ENCODE measurements around the gene HES4. TPM values are rescaled to one million over a fixed set of nuclear protein-coding genes. Genes with fewer than 3 reads are reported as not detected.
A peak's percentile ranks its signal among the peaks of the same experiment; 100 is the strongest.
"Not testable (repeated sequence)": the region's sequence is repeated elsewhere in the genome, so short reads cannot be mapped to it uniquely, and the experiment has no call there.

HES4 gene
- total RNA-seq, 2 experiments from 2014 or later = 1.7 to 2.0 TPM

DNA sequence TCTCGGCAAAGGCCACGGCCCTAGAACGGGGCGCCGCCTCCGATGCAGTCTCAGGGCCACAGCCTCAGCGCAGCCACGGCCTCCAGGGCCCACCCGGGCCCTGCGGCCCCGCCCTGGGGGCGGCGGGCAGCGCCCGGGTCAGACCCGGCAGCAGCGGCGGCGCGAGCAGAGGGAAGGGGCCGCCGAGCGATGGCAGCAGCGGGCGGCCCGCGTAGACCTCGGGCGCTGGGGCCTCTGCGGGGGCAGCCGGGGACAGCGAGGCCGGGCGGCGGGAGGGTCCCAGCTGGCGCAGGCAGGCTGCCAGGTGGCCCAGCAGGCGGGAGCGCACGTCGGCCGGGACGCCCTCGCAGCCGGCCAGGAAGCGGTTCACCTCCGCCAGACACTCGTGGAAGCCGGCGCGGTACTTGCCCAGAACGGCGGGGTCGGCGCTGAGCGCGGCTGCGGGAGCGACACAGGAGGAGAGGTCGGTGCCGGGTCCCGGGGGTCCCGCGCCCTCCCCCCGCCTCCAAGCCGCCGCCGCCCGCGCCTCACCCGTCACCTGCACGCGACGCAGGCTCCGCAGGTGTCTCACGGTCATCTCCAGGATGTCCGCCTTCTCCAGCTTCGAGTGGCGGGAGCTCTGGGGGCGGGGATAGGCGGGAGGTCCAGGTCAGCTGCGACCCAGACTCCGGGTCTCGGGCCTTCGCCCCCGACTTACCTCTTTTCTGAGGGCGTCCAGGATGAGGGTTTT is 737 bp downstream of the HES4 start:
- H3K4me1 Mint-ChIP-seq (ENCODE audit: low read depth) = peaks cover 7% of the 10 kb centered on the region
- no peaks in the 10 kb centered on the region for H3K36me3 Mint-ChIP-seq
- no peak for DNase-seq
- intact Hi-C loops (cut with micrococcal nuclease) = no loop called here
- H3K27ac Mint-ChIP-seq = no peak overlapping the region
- peaks cover 33% of the 10 kb centered on the region for H3K27me3 Mint-ChIP-seq
- ChIA-PET CTCF (interaction anchor here (1.0 kb wide), 1 partner anchor 15 kb away, joined by 4 read pairs; no protein-coding TSS in a partner anchor), POLR2A (no interaction called here)
- H3K4me3 Mint-ChIP-seq = no peak overlapping the region
- no peaks in the 10 kb centered on the region for H3K9me3 Mint-ChIP-seq

GRCh38 chr1:998745-998994 is 1.2 kb downstream of the HES4 start:
- Mint-ChIP-seq H3K27me3 (peaks cover 33% of the 10 kb centered on the region), H3K9me3 (no peaks in the 10 kb centered on the region), H3K36me3 (no peaks in the 10 kb centered on the region), H3K4me3 (no peak overlapping the region), H3K4me1 (ENCODE audit: low read depth) (peaks cover 7% of the 10 kb centered on the region), H3K27ac (no peak overlapping the region)
- ChIA-PET POLR2A (no interaction called here), CTCF (interaction anchor here (0.7 kb wide), 1 partner anchor 140 kb away, joined by 3 read pairs; no protein-coding TSS in a partner anchor)
- DNase-seq = no peak
- intact Hi-C loops (cut with micrococcal nuclease) = no loop called here

GRCh38 chr1:997993-998744 is 1.7 kb downstream of the HES4 start:
- POLR2A ChIA-PET = no interaction called here
- no peaks in the 10 kb centered on the region for H3K36me3 Mint-ChIP-seq
- no peaks in the 10 kb centered on the region for H3K9me3 Mint-ChIP-seq
- intact Hi-C loops (cut with micrococcal nuclease) = no loop called here
- peaks cover 7% of the 10 kb centered on the region for H3K4me1 Mint-ChIP-seq (ENCODE audit: low read depth)
- peaks cover 29% of the 10 kb centered on the region for H3K27me3 Mint-ChIP-seq
- no peak overlapping the region for H3K27ac Mint-ChIP-seq
- no peak overlapping the region for H3K4me3 Mint-ChIP-seq
- CTCF ChIA-PET = interaction anchor here (0.6 to 2.1 kb wide), 4 partner anchors 14 to 279 kb away, joined by 3 to 10 read pairs (median 4); no protein-coding TSS in a partner anchor
- no peak for DNase-seq

DNA sequence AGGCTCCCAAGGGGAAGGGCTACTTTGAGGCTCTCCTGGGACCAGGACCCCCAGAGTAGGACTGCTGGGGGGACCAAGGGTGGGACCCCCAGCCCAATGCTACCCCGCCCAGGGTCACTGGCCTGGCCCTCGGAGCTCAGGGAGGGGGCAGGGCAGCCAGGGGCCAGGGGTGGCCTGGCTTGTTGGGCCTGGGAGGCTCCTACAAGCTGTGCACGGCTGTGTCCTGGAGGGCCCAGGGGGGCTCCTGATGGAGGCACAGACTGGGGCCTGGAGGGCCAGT is 2.2 kb downstream of the HES4 start:
- peaks cover 27% of the 10 kb centered on the region for H3K27me3 Mint-ChIP-seq
- no peak overlapping the region for H3K4me3 Mint-ChIP-seq
- no peaks in the 10 kb centered on the region for H3K36me3 Mint-ChIP-seq
- ChIA-PET POLR2A (no interaction called here), CTCF (interaction anchor here (0.6 to 2.1 kb wide), 4 partner anchors 13 to 279 kb away, joined by 3 to 10 read pairs (median 6); no protein-coding TSS in a partner anchor)
- DNase-seq = no peak
- H3K9me3 Mint-ChIP-seq = peaks cover 3% of the 10 kb centered on the region
- intact Hi-C loops (cut with micrococcal nuclease) = no loop called here
- no peak overlapping the region for H3K27ac Mint-ChIP-seq
- peaks cover 11% of the 10 kb centered on the region for H3K4me1 Mint-ChIP-seq (ENCODE audit: low read depth)

DNA sequence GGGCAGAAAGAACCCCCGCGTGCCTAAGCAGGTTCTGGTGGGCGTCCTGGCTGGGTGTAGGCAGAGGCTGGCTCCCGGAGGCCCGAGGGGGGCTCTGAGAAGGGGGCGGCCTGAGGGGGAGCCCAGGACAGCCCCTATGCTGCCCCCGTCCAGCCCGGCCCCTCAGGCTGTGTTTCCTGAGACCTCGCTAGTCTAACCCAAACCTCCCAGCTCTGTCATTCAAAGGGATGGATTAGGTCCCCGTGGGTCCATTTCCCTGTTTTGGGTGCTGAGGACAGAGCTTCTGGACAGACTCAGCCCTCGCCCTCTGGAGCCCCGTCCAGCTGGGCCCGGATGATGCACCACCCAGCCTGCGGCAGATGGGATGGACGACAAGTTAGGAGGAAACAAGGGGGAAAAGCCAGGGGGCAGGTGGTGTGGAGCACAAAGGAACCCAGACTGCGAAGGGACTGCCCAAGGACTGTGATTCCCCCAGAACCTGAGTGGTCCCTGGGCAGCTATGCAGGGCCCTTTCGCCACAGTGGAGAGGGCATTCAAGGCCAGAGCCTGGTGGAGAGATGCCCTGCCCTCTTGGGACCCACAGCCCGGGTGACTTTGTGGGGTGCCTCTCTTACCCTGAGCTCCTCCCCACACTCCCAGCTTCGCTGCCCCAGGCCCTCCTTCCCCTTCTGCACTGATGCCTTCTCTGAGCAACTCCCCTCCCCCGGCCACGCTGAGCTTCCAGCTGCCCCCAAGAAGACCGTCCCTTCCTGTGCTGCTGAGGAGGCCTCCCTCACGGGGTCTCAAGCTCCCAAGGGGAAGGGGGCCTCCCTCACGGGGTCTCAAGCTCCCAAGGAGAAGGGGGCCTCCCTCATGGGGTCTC is 2.8 kb downstream of the HES4 start:
- CTCF ChIA-PET = interaction anchor here (1.1 to 2.1 kb wide), 3 partner anchors 13 to 22 kb away, joined by 4 to 10 read pairs (median 7); no protein-coding TSS in a partner anchor
- Mint-ChIP-seq H3K36me3 (no peaks in the 10 kb centered on the region), H3K27me3 (peaks cover 27% of the 10 kb centered on the region), H3K4me3 (no peak overlapping the region), H3K27ac (no peak overlapping the region), H3K9me3 (peaks cover 7% of the 10 kb centered on the region), H3K4me1 (ENCODE audit: low read depth) (peaks cover 16% of the 10 kb centered on the region)
- POLR2A ChIA-PET = no interaction called here
- DNase-seq = no peak
- intact Hi-C loops (cut with micrococcal nuclease) = no loop called here

DNA sequence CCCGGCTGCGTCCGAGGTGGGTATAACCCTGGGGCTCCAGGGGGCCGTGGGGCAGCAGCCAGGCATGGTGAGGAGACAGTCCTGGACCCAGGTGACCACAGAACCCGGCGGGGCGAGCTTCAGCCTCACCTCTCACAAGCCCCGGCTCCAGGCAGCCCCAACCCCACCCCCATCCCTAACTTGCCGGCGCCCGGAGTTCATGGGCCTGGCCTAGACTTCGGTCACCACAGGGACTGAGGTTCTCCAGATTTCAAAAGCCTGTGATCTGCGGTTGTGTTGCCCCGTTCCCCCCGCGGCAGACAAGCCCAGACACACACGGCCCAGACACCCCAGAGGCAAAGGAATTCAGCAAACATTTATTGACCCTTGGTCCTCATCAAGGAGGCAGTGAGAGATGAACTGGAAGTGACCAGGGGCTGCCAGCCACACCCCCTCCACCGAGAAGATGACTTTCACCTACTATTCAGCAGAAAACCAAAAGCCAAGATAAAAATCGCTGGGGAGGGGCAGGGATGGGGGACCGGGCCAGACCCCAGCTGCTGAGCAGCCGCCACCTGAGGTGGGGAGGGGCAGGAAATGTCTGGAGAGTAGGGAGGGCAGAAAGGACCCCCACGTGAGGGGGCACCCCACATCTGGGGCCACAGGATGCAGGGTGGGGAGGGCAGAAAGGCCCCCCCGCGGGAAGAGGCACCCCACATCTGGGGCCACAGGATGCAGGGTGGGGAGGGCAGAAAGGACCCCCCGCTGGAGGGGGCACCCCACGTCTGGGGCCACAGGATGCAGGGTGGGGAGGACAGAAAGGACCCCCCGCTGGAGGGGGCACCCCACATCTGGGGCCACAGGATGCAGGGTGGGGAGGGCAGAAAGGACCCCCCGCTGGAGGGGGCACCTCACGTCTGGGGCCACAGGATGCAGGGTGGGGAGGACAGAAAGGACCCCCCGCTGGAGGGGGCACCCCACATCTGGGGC is 3.9 kb downstream of the HES4 start:
- H3K36me3 Mint-ChIP-seq = no peaks in the 10 kb centered on the region
- H3K4me1 Mint-ChIP-seq (ENCODE audit: low read depth) = peaks cover 20% of the 10 kb centered on the region
- H3K4me3 Mint-ChIP-seq = no peak overlapping the region
- peaks cover 10% of the 10 kb centered on the region for H3K9me3 Mint-ChIP-seq
- no peak for DNase-seq
- H3K27ac Mint-ChIP-seq = no peak overlapping the region
- CTCF ChIA-PET = interaction anchor here (1.2 to 2.1 kb wide), 2 partner anchors 11 to 12 kb away, joined by 4 to 10 read pairs; no protein-coding TSS in a partner anchor
- peaks cover 31% of the 10 kb centered on the region for H3K27me3 Mint-ChIP-seq
- intact Hi-C loops (cut with micrococcal nuclease) = no loop called here
- POLR2A ChIA-PET = no interaction called here

DNA sequence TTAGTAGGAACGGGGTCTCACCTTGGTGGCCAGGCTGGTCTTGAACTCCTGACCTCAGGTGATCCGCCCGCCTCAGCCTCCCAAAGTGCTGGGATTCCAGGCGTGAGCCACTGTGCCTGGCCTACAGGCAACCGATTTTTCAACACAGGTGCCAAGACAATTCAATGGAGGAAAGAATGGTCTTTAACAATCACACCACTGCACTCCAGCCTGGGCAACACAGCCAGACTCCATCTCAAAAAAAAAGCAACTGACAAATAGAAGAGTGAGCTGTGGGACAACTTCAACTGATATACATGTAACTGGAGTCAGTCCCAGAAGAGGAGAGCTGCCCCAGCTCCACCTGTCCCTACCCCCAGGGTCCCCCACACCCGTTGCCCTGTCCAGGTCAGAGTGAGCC is 5.4 kb downstream of the HES4 start:
- not testable (repeated sequence) for H3K4me3 Mint-ChIP-seq

DNA sequence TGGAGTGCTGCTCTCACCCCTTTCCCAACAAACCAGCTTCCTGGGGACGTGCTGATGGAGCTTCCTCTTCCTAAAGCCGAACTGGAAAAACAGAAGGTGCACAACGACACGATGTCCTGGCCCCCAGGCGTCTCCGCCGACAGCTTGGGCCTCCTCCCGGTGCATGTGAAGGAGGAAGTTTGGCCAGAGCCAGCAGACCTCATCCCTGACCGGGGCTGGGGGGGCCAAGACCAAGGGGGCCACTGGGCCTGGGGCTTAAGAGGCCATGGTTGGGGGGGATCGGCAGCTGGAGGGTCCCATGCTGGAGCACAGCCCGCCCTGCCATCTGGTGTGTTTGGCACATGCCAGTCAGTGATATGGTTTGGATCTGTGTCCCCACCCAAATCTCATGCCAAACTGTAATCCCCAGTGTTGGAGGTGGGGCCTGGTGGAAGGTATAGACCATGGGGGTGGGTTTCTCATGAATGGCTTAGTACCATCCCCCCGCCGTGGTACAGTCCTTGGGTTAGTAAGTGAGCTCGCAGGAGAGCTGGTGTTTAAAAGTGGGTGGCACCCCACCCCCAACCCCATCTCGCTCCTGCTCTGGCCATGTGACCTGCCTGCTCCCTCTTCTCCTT is 6.4 kb downstream of the HES4 start:
- no peaks in the 10 kb centered on the region for H3K36me3 Mint-ChIP-seq
- no peak overlapping the region for H3K4me3 Mint-ChIP-seq
- intact Hi-C loops (cut with micrococcal nuclease) = no loop called here
- DNase-seq = no peak
- H3K27ac Mint-ChIP-seq = peak overlapping the region; percentile 5
- peaks cover 10% of the 10 kb centered on the region for H3K9me3 Mint-ChIP-seq
- CTCF ChIA-PET = interaction anchor here (1.0 to 4.1 kb wide), 4 partner anchors 9 to 40 kb away, joined by 3 to 20 read pairs (median 3); no protein-coding TSS in a partner anchor
- POLR2A ChIA-PET = interaction anchor here (1.1 to 1.5 kb wide), 2 partner anchors 20 to 40 kb away, joined by 3 to 4 read pairs; partner anchors contain the start of gene ISG15
- peaks cover 43% of the 10 kb centered on the region for H3K27me3 Mint-ChIP-seq
- H3K4me1 Mint-ChIP-seq (ENCODE audit: low read depth) = peaks cover 20% of the 10 kb centered on the region

More for the DNA sequence above, 5.4 kb downstream of the HES4 start:
- H3K36me3 Mint-ChIP-seq; intact Hi-C loops (cut with micrococcal nuclease); H3K9me3 Mint-ChIP-seq; DNase-seq: not testable (repeated sequence)
- H3K27me3 Mint-ChIP-seq = peaks cover 36% of the 10 kb centered on the region
- ChIA-PET POLR2A (interaction anchor here (1.1 to 1.5 kb wide), 2 partner anchors 14 to 19 kb away, joined by 3 to 4 read pairs; partner anchors contain the start of gene ISG15), CTCF (interaction anchor here (0.9 to 1.2 kb wide), 3 partner anchors 9 to 19 kb away, joined by 3 to 4 read pairs (median 3); no protein-coding TSS in a partner anchor)
- H3K4me1 Mint-ChIP-seq (ENCODE audit: low read depth) = peaks cover 15% of the 10 kb centered on the region
- H3K27ac Mint-ChIP-seq = peak overlapping the region; percentile 23

DNA sequence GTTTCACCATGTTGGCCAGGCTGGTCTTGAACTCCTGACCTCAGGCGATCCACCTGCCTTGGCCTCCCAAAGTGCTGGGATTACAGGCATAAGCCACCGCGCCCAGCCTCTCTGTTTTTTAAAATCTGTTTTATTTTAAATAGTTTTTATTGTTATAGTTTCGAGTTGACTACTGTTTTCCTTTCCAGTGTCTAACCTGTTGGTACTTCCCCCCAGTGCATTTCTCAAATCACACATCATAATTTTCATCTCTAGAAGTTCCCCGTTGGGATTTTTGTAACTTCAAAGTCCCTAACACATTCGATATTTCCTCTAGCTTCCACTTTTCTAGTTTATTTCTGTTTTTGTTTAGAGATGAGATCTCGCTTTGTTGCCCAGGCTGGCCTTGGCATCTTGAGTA is 7.5 kb downstream of the HES4 start:
- Mint-ChIP-seq H3K27ac (peak overlapping the region; percentile 21), H3K4me1 (ENCODE audit: low read depth) (peaks cover 20% of the 10 kb centered on the region), H3K9me3 (peaks cover 10% of the 10 kb centered on the region), H3K36me3 (no peaks in the 10 kb centered on the region), H3K27me3 (peaks cover 41% of the 10 kb centered on the region), H3K4me3 (no peak overlapping the region)
- no peak for DNase-seq
- ChIA-PET POLR2A (interaction anchor here (1.1 kb wide), 1 partner anchor 41 kb away, joined by 3 read pairs; no protein-coding TSS in a partner anchor), CTCF (interaction anchor here (0.8 to 4.1 kb wide), 3 partner anchors 8 to 21 kb away, joined by 4 to 20 read pairs (median 5); partner anchors contain the start of gene ISG15)
- intact Hi-C loops (cut with micrococcal nuclease) = no loop called here

DNA sequence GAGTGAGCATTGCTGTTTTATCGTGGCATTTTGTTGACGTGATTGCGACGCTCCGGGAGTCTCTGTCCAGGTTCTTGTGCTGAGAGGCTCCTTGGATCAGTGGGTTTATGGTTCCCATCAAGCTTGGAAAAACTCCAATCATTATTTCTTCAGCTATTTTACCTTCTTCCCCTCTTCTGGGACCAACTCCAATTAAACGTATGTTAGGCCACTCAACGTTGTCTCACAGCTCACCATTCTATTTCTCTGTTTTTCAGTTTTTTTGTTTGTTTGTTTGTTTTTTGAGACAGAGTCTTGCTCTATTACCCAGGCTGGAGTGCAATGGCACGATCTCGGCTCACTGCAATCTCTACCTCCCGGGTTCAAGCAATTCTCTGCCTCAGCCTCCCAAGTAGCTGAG is 8.0 kb downstream of the HES4 start:
- CTCF ChIA-PET = interaction anchor here (0.7 to 4.1 kb wide), 4 partner anchors 8 to 309 kb away, joined by 3 to 20 read pairs (median 4); partner anchors contain the start of gene ISG15
- POLR2A ChIA-PET = no interaction called here

More for the DNA sequence above, 8.0 kb downstream of the HES4 start:
- no peak overlapping the region for H3K27ac Mint-ChIP-seq
- no peaks in the 10 kb centered on the region for H3K36me3 Mint-ChIP-seq
- peaks cover 37% of the 10 kb centered on the region for H3K27me3 Mint-ChIP-seq
- intact Hi-C loops (cut with micrococcal nuclease) = no loop called here
- peaks cover 10% of the 10 kb centered on the region for H3K9me3 Mint-ChIP-seq
- peaks cover 20% of the 10 kb centered on the region for H3K4me1 Mint-ChIP-seq (ENCODE audit: low read depth)
- H3K4me3 Mint-ChIP-seq = no peak overlapping the region
- DNase-seq = no peak
